Neural progenitor cell (in vitro differentiated cells): ENCODE results near the gene HSD17B8. TPM values are rescaled to one million over a fixed set of nuclear protein-coding genes. Genes with fewer than 3 reads are reported as not detected.

Experiments
- DNase-seq: peaks from one replicate; pipeline ENCODE4 v3.0.0-alpha.2; 2016; ENCODE audit warnings: low spot score
- H2AFZ ChIP-seq: fragments of 200-600 bp; sonication (generic); replicated peaks from 2 replicates; pipeline ENCODE4 v1.6.1; 2016; ENCODE audit warnings: antibody characterized with exemption
- H3F3A ChIP-seq: fragments of 200-600 bp; sonication (generic); 2 replicates; pipeline ENCODE4 v1.6.1; 2016; ENCODE audit warnings: antibody characterized with exemption, low read depth
- H3K27ac ChIP-seq: fragments of 200-600 bp; sonication (generic); 2 replicates; pipeline ENCODE4 v1.5.1; 2016; ENCODE audit warnings: mild to moderate bottlenecking
- H3K27me3 ChIP-seq: fragments of 200-600 bp; sonication (generic); 2 replicates; pipeline ENCODE4 v1.6.1; 2016; ENCODE audit warnings: mild to moderate bottlenecking, moderate library complexity
- H3K36me3 ChIP-seq: fragments of 200-600 bp; sonication (generic); 2 replicates; pipeline ENCODE4 v1.5.1; 2016
- H3K4me1 ChIP-seq: fragments of 200-600 bp; sonication (generic); 2 replicates; pipeline ENCODE4 v1.6.1; 2016; ENCODE audit warnings: mixed run types
- H3K4me2 ChIP-seq: fragments of 200-600 bp; sonication (generic); 2 replicates; pipeline ENCODE4 v1.6.1; 2016
- H3K4me3 ChIP-seq: fragments of 200-600 bp; sonication (generic); 2 replicates; pipeline ENCODE4 v1.5.1; 2016
- H3K79me2 ChIP-seq: fragments of 200-600 bp; sonication (generic); 2 replicates; pipeline ENCODE4 v1.6.1; 2016; ENCODE audit warnings: low read depth
- H3K9ac ChIP-seq: fragments of 200-600 bp; sonication (generic); 2 replicates; pipeline ENCODE4 v1.6.1; 2016
- H3K9me3 ChIP-seq: fragments of 200-600 bp; sonication (generic); 2 replicates; pipeline ENCODE4 v1.5.1; 2016; ENCODE audit warnings: low read depth
- H4K20me1 ChIP-seq: fragments of 200-600 bp; sonication (generic); 2 replicates; pipeline ENCODE4 v1.6.1; 2016; ENCODE audit warnings: low read depth
- H3K27ac Mint-ChIP-seq: 3 replicates; pipeline ENCODE4 v1.8.0; 2021; ENCODE audit warnings: mixed read lengths
- H3K27me3 Mint-ChIP-seq: 2 replicates; pipeline ENCODE4 v1.8.0; 2022; ENCODE audit warnings: low read depth, mild to moderate bottlenecking, inconsistent platforms, moderate library complexity, mixed read lengths; ENCODE audit not compliant: insufficient read depth
- H3K36me3 Mint-ChIP-seq: 3 replicates; pipeline ENCODE4 v1.8.0; 2021; ENCODE audit warnings: mixed read lengths
- H3K4me1 Mint-ChIP-seq: 3 replicates; pipeline ENCODE4 v1.8.0; 2021; ENCODE audit warnings: mixed read lengths
- H3K4me3 Mint-ChIP-seq: 3 replicates; pipeline ENCODE4 v1.8.0; 2021; ENCODE audit warnings: mild to moderate bottlenecking, moderate library complexity, mixed read lengths
- H3K9me3 Mint-ChIP-seq: 3 replicates; pipeline ENCODE4 v1.8.0; 2020; ENCODE audit warnings: mixed read lengths
- EZH2 ChIP-seq: fragments of 200-600 bp; sonication (generic); IDR thresholded peaks from 2 replicates; pipeline ENCODE4 v1.6.1; 2017; ENCODE audit warnings: antibody characterized with exemption, mild to moderate bottlenecking, moderate library complexity
- EZH2phosphoT487 ChIP-seq: fragments of 200-600 bp; sonication (generic); IDR thresholded peaks from 2 replicates; pipeline ENCODE4 v1.6.1; 2017; ENCODE audit warnings: antibody characterized with exemption
- total RNA-seq: library from RNA; depleted of rRNA; stranded (reverse); fragments of >200 nt; gene quantifications from 2 replicates; pipeline ENCODE4 v1.2.3, GENCODE V29; 2015; ENCODE audit warnings: low replicate concordance
- TF ChIP-seq, protein P1 (sequence below): fragments of 200-600 bp; sonication (generic); IDR thresholded peaks from 2 replicates; pipeline ENCODE4 v1.5.1; 2017; ENCODE audit warnings: antibody characterized with exemption, mild to moderate bottlenecking

The HSD17B8 gene
- total RNA-seq, 1 donor from 2014 or later, result 4.8 TPM

DNA sequence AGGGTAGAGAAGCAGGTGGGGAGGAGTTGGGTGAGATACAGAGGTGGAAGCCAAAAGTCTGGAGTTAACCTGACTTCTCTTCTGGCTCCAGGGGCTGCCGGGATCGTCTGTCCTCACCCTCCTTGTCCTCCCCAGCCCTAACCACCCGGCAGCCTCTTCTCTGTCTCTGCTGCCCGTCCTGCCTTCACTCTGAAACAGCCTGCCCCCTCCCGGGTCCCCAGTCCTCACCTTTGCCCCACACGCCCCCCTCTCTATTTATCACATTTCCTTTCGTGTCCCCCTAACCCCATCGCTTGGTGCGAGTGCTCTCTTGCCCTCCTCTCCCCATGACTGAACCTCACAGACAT lies 9.5 kb downstream of the HSD17B8 start:
- Mint-ChIP-seq H3K9me3 (no peaks in the 10 kb centered on the region), H3K4me3 (peak overlapping the region; percentile 85), H3K27me3 (peaks cover 16% of the 10 kb centered on the region), H3K27ac (peak overlapping the region; percentile 94), H3K4me1 (peaks cover 61% of the 10 kb centered on the region), H3K36me3 (peaks cover 17% of the 10 kb centered on the region)
- H3K4me1 ChIP-seq, result peaks cover 17% of the 10 kb centered on the region
- peaks cover 81% of the 10 kb centered on the region for H3K27me3 ChIP-seq
- peaks cover 28% of the 10 kb centered on the region for H3F3A ChIP-seq
- peak overlapping the region; percentile 59 for H3K4me3 ChIP-seq
- H3K9me3 ChIP-seq, result no peaks in the 10 kb centered on the region
- peaks cover 7% of the 10 kb centered on the region for H3K79me2 ChIP-seq
- H2AFZ ChIP-seq, result peak overlapping the region; percentile 89
- DNase-seq, result no peak
- H3K36me3 ChIP-seq, result no peaks in the 10 kb centered on the region
- H3K9ac ChIP-seq, result peak overlapping the region; percentile 44
- H3K4me2 ChIP-seq, result peak overlapping the region; percentile 86
- TF ChIP-seq EZH2, result no peak
- TF ChIP-seq, protein P1, sequence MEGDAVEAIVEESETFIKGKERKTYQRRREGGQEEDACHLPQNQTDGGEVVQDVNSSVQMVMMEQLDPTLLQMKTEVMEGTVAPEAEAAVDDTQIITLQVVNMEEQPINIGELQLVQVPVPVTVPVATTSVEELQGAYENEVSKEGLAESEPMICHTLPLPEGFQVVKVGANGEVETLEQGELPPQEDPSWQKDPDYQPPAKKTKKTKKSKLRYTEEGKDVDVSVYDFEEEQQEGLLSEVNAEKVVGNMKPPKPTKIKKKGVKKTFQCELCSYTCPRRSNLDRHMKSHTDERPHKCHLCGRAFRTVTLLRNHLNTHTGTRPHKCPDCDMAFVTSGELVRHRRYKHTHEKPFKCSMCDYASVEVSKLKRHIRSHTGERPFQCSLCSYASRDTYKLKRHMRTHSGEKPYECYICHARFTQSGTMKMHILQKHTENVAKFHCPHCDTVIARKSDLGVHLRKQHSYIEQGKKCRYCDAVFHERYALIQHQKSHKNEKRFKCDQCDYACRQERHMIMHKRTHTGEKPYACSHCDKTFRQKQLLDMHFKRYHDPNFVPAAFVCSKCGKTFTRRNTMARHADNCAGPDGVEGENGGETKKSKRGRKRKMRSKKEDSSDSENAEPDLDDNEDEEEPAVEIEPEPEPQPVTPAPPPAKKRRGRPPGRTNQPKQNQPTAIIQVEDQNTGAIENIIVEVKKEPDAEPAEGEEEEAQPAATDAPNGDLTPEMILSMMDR, result no peak
- TF ChIP-seq EZH2phosphoT487, result no peak
- H3K27ac ChIP-seq, result no peak overlapping the region
- H4K20me1 ChIP-seq, result peaks cover 38% of the 10 kb centered on the region

DNA sequence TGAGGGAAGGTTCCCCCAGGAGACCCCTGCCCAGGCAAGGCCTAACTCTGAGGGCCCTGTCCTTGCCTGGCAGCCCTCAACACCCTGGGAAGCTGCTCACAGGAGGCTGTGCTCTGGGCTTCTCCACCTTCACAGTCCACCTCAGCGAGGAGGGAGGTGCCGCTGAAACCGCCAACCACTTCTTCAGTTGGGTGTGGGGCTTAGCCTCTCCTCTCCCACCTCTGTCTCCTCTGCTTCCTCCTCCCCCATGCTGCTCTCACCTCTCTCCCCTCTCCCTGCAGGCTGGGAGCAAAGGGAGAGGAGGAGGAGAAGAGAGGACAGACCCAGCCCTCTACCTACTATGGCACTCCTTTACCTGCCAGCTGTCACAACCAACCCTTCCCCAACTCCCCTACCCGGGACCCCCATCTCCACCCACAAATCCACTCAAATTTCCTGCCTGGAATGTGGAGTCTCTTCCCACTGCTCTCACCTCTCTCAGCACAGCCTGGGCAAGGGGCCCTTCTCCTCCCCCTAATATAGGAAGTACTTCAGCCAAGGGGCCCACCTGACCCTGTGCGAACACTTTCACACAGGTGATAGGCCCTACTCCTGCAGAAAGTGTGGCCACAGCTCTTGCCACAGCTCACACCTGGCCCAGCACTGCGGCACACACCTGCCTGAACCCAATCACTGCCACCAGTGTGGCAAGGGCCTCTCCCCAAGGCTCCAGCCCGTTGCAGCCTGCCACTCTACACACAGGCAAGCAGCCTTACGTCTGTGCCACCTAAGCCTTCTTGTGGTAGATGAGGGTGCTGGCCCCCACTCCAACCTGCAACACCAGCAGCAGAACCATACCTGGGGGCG lies 11.0 kb downstream of the HSD17B8 start:
- Histone ChIP-seq H3K36me3 (no peaks in the 10 kb centered on the region), H3K27me3 (peaks cover 96% of the 10 kb centered on the region), H3K9ac (no peak overlapping the region), H3K4me2 (no peak overlapping the region), H3K79me2 (no peaks in the 10 kb centered on the region), H3K27ac (no peak overlapping the region), H3F3A (peaks cover 22% of the 10 kb centered on the region), H3K4me1 (peaks cover 12% of the 10 kb centered on the region), H4K20me1 (peaks cover 23% of the 10 kb centered on the region), H3K9me3 (no peaks in the 10 kb centered on the region), H3K4me3 (no peak overlapping the region), H2AFZ (no peak overlapping the region)
- Mint-ChIP-seq H3K4me1 (peaks cover 46% of the 10 kb centered on the region), H3K27ac (peak overlapping the region; percentile 89), H3K4me3 (no peak overlapping the region), H3K36me3 (peaks cover 2% of the 10 kb centered on the region), H3K9me3 (no peaks in the 10 kb centered on the region), H3K27me3 (peaks cover 13% of the 10 kb centered on the region)
- no peak for DNase-seq
- TF ChIP-seq EZH2phosphoT487, result no peak
- TF ChIP-seq, protein P1, result no peak
- no peak for TF ChIP-seq EZH2

DNA sequence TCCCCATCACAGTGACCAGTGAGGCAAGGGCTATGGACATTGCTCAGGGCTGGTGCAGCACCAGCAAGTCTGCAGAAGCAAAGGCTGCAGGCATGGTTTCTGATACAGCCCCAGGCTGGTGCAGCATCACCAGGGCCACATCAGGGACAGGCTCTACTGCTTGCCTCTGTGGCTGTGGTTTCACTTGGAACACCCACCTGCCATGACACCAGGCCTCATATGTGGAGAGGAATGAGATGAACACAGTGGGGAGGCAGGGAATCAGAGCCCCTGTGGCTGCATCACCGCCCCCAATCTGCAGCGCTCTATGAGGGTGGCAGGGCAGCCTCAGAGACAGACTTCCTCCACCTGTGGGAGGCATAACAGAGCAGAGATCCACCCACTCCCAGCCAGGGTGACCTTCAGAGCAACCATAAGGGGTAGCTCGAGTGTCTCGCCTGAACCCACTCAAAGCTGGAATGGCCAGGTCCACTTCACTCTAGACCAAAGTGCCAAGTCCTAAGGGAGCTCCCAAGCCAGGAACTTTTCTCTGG lies 11.7 kb downstream of the HSD17B8 start:
- H3K27me3 Mint-ChIP-seq, result peaks cover 11% of the 10 kb centered on the region
- H3K4me1 ChIP-seq, result peaks cover 12% of the 10 kb centered on the region
- no peak overlapping the region for H2AFZ ChIP-seq

More for the DNA sequence above, 11.7 kb downstream of the HSD17B8 start:
- Mint-ChIP-seq H3K36me3 (no peaks in the 10 kb centered on the region), H3K9me3 (no peaks in the 10 kb centered on the region), H3K4me3 (no peak overlapping the region), H3K27ac (no peak overlapping the region), H3K4me1 (peaks cover 40% of the 10 kb centered on the region)
- Histone ChIP-seq H3F3A (peaks cover 22% of the 10 kb centered on the region), H3K36me3 (no peaks in the 10 kb centered on the region), H3K9ac (no peak overlapping the region), H3K4me3 (no peak overlapping the region), H3K4me2 (no peak overlapping the region), H4K20me1 (peaks cover 16% of the 10 kb centered on the region), H3K27ac (no peak overlapping the region), H3K27me3 (peaks cover 100% of the 10 kb centered on the region), H3K79me2 (no peaks in the 10 kb centered on the region), H3K9me3 (no peaks in the 10 kb centered on the region)
- no peak for DNase-seq
- TF ChIP-seq EZH2phosphoT487 (no peak), EZH2 (no peak)
- TF ChIP-seq, protein P1, result no peak
